Measurements from ENCODE around the gene KRTAP5-7.

- TF ChIP-seq, protein P1, sequence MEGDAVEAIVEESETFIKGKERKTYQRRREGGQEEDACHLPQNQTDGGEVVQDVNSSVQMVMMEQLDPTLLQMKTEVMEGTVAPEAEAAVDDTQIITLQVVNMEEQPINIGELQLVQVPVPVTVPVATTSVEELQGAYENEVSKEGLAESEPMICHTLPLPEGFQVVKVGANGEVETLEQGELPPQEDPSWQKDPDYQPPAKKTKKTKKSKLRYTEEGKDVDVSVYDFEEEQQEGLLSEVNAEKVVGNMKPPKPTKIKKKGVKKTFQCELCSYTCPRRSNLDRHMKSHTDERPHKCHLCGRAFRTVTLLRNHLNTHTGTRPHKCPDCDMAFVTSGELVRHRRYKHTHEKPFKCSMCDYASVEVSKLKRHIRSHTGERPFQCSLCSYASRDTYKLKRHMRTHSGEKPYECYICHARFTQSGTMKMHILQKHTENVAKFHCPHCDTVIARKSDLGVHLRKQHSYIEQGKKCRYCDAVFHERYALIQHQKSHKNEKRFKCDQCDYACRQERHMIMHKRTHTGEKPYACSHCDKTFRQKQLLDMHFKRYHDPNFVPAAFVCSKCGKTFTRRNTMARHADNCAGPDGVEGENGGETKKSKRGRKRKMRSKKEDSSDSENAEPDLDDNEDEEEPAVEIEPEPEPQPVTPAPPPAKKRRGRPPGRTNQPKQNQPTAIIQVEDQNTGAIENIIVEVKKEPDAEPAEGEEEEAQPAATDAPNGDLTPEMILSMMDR (IDR thresholded peaks at IDR 0.05; ENCODE audit: low read depth, low read length): no peak
- TF ChIP-seq EZH2phosphoT487 (IDR thresholded peaks at IDR 0.05; ENCODE audit: low read depth): no peak
Observed at GRCh38 chr11:71484248-71485062, 42.6 kb upstream of the KRTAP5-7 start.
